Measurements from ENCODE around the gene ELMOD1. TPM values are rescaled to one million over a fixed set of nuclear protein-coding genes. Genes with fewer than 3 reads are reported as not detected.

Gene ELMOD1
- total and polyA plus RNA-seq, 9 donors, result 1.9 to 11.4 (median 4.8) TPM

DNA sequence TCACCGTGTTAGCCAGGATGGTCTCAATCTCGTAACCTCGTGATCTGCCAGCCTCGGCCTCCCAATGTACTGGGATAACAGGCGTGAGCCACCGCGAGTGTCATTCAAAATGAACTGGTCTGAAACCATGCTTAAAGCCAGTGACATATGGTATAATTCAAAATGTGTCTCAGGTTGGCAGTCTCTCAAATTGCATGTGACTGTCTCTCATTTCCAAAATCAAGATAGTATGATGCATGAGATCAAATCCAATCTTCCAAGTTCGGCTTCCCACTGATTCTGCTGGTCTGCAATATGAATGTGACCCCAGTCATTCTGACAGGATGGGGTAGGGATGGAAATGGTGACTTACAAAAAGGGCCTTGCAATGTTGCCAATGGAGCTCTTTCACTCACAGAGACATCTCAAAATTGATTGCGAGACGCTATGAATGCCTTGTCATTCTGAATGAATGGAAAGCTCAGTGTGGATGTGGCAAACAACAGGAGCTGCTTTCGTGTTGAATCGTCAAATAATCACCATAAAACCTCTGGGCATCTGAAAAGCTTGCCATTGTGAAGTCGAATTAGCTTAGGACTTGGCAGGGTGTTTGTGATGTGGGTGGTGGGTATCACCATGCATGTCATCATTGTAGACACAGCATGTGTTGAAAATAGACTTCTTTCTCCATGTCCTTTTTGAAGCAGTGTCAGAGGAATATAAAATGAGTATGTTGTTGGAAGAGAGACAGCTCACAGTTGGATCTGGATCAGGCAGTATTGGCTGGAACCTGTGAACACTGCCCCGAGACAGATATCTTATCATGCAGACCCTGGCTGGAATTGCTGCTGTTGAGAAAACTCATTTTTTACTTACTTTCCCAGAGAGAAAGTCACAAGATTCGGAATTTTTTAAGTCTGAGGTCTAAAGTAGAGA is 108.7 kb downstream of the ELMOD1 start:
- no peaks in the 10 kb centered on the region for H3K36me3 ChIP-seq (ENCODE audit: control insufficient read depth, insufficient read depth, low read length)
- DNase-seq, result peak; percentile 54
- no peak overlapping the region for H3K4me3 ChIP-seq (ENCODE audit: low read length)
- H3K27ac ChIP-seq (ENCODE audit: low read length), result no peak overlapping the region
- H3K27me3 ChIP-seq (ENCODE audit: control insufficient read depth, insufficient read depth, low read length), result no peaks in the 10 kb centered on the region
- peaks cover 3% of the 10 kb centered on the region for H3K4me1 ChIP-seq (ENCODE audit: control insufficient read depth, insufficient read depth, low read length)
- H3K9me3 ChIP-seq (replicated peaks; ENCODE audit: control insufficient read depth, low read depth, low read length), result no peaks in the 10 kb centered on the region
- WGBS (ENCODE audit: insufficient coverage), result 92% methylated on average over 8 of the region's 15 CpGs

DNA sequence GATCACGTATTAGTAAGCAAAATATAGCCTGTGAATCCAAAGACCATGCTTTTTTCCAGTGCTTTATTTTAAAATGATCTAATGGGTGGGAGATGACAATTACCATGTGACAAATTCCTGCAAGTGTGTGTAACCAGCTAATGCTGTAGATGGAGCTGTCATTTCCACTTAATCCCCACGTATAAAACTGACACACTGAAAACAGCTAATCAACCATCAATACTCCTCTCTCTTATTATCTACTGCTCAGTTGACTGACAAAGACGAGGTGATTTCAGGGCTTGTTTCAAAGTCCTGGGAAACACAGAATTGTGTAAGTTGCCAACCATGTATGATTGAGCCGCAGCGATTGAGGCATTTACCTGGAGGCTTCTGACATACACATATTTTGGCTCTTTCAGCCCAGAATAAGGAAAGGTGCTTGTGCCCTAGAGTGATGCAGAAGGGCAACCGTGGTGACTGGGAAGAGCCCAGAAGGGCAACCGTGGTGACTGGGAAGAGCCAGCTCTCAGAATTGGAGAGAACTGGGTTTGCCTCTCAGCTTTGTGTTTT is 111.2 kb downstream of the ELMOD1 start:
- Histone ChIP-seq H3K4me1 (ENCODE audit: control insufficient read depth, insufficient read depth, low read length) (peaks cover 3% of the 10 kb centered on the region), H3K27me3 (ENCODE audit: control insufficient read depth, insufficient read depth, low read length) (no peaks in the 10 kb centered on the region), H3K4me3 (ENCODE audit: low read length) (no peak overlapping the region), H3K9me3 (replicated peaks; ENCODE audit: control insufficient read depth, low read depth, low read length) (no peaks in the 10 kb centered on the region), H3K27ac (ENCODE audit: low read length) (peak overlapping the region; percentile 1), H3K36me3 (ENCODE audit: control insufficient read depth, insufficient read depth, low read length) (no peaks in the 10 kb centered on the region)
- DNase-seq, result no peak
- 85% methylated on average over 4 of the region's 7 CpGs for WGBS (ENCODE audit: insufficient coverage)

DNA sequence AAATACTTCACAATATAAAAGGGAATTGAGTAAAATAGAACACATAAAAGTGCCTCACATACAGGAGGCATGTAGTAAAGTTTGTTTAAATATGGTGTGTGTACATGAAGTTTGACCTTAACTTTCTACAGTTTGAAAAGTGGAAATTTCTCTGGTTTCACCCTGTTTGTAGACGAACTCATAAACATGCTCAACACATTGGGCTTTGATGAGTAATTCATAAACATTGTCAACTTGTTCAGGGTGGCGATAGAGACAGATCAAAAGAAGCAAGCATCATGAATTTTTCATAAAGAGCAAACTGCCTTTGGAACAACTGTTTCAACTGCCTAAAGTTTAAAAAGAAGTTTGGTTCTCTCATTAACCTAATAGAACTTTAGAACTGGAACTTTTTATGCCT is 111.8 kb downstream of the ELMOD1 start:
- Histone ChIP-seq H3K4me3 (ENCODE audit: low read length) (no peak overlapping the region), H3K9me3 (replicated peaks; ENCODE audit: control insufficient read depth, low read depth, low read length) (no peaks in the 10 kb centered on the region), H3K27ac (ENCODE audit: low read length) (no peak overlapping the region), H3K27me3 (ENCODE audit: control insufficient read depth, insufficient read depth, low read length) (no peaks in the 10 kb centered on the region), H3K4me1 (ENCODE audit: control insufficient read depth, insufficient read depth, low read length) (peaks cover 3% of the 10 kb centered on the region), H3K36me3 (ENCODE audit: control insufficient read depth, insufficient read depth, low read length) (no peaks in the 10 kb centered on the region)
- no peak for DNase-seq
- no CpG with 5 or more reads among the region's 2 CpGs for WGBS (ENCODE audit: insufficient coverage)

DNA sequence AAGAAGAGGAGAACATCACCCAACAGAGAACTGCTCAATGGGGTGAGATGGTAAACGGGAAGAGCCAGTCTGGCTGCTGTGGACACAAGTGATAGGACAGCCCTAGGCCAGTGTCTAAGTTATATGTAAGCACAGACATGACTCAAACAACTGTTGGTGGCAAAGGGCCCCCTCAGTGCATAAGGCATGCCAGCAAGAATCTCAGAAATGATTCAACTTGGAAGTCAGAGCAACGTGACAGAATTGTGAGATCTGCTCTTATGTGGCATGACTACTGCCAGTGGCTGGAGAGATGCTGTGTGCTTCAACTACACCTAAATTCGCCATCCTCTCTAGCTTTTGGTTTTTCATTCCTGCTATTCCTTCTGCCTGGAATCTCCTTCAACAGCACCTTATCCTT is 113.5 kb downstream of the ELMOD1 start:
- WGBS (ENCODE audit: insufficient coverage), result 82% methylated on average over 3 of the region's 3 CpGs
- H3K4me3 ChIP-seq (ENCODE audit: low read length), result no peak overlapping the region
- no peaks in the 10 kb centered on the region for H3K9me3 ChIP-seq (replicated peaks; ENCODE audit: control insufficient read depth, low read depth, low read length)
- H3K36me3 ChIP-seq (ENCODE audit: control insufficient read depth, insufficient read depth, low read length), result no peaks in the 10 kb centered on the region
- DNase-seq, result no peak
- H3K27me3 ChIP-seq (ENCODE audit: control insufficient read depth, insufficient read depth, low read length), result no peaks in the 10 kb centered on the region
- peaks cover 3% of the 10 kb centered on the region for H3K4me1 ChIP-seq (ENCODE audit: control insufficient read depth, insufficient read depth, low read length)
- no peak overlapping the region for H3K27ac ChIP-seq (ENCODE audit: low read length)

DNA sequence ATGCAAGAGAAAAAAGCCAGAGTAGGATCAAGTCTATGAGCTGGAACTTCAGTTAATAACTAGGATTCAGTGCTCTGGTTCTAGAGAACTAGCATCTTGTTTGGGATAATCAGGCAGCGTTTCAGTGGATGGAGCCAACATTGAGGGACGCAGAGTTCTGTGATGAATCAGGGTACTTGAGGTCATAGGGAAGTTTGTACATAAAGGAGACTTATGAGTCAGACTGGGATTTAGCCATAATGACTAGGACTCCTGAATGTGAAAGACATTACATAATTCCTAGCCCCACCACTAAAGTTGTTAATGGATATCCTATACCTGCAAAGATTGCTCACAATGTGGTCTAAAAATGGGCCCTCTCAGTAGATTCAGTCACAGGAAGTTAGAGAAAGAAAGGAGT is 114.1 kb downstream of the ELMOD1 start:
- H3K4me3 ChIP-seq (ENCODE audit: low read length), result no peak overlapping the region
- no peak overlapping the region for H3K27ac ChIP-seq (ENCODE audit: low read length)
- H3K9me3 ChIP-seq (replicated peaks; ENCODE audit: control insufficient read depth, low read depth, low read length), result no peaks in the 10 kb centered on the region
- DNase-seq, result no peak
- H3K4me1 ChIP-seq (ENCODE audit: control insufficient read depth, insufficient read depth, low read length), result peaks cover 3% of the 10 kb centered on the region
- no peaks in the 10 kb centered on the region for H3K36me3 ChIP-seq (ENCODE audit: control insufficient read depth, insufficient read depth, low read length)
- H3K27me3 ChIP-seq (ENCODE audit: control insufficient read depth, insufficient read depth, low read length), result no peaks in the 10 kb centered on the region
- WGBS (ENCODE audit: insufficient coverage), result no CpG with 5 or more reads among the region's 2 CpGs

DNA sequence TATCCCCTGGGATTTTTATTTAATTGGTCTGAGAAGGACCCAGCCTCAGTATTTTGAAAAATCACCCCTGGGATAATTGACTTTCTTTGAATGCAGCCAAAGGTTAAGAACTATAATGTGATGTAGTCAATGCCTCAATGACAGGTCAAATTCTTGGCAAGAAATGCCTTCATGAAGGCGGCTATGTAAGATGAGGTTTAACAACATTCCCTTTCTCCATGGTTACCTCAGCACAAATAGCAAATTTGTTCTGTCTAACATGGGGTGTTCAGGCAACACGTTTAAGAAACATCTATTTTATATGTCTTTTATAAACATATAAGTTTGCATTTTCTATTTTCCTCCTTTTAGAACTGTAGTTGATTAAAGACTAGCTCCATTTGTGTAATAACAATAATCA is 115.6 kb downstream of the ELMOD1 start:
- Histone ChIP-seq H3K4me1 (ENCODE audit: control insufficient read depth, insufficient read depth, low read length) (peaks cover 3% of the 10 kb centered on the region), H3K36me3 (ENCODE audit: control insufficient read depth, insufficient read depth, low read length) (no peaks in the 10 kb centered on the region), H3K27me3 (ENCODE audit: control insufficient read depth, insufficient read depth, low read length) (no peaks in the 10 kb centered on the region), H3K4me3 (ENCODE audit: low read length) (no peak overlapping the region), H3K27ac (ENCODE audit: low read length) (no peak overlapping the region), H3K9me3 (replicated peaks; ENCODE audit: control insufficient read depth, low read depth, low read length) (no peaks in the 10 kb centered on the region)
- no CpG with 5 or more reads among the region's 2 CpGs for WGBS (ENCODE audit: insufficient coverage)
- DNase-seq, result peak; percentile 54

DNA sequence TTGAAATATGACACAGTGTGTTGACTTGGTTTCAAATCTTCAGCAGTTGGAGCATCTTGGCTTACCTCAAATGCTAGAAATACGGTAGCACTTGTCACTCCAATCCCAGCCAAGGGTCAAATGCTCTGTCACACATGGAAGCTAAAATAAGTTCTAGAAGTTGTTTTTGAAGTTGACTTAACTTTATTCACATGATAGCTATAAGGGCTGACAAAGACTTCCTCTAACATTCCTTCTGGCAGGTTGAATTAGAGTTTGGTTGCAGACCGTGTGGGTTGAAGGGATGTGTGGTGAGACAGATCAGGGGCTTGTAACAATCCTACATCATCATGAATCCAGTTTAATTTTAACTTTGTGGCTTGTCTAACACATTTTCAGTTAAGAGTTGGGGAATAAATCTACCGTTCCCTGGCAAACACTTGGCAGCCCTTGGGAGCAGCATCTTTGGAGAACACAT is 116.3 kb downstream of the ELMOD1 start:
- Histone ChIP-seq H3K27me3 (ENCODE audit: control insufficient read depth, insufficient read depth, low read length) (no peaks in the 10 kb centered on the region), H3K9me3 (replicated peaks; ENCODE audit: control insufficient read depth, low read depth, low read length) (no peaks in the 10 kb centered on the region), H3K27ac (ENCODE audit: low read length) (peak overlapping the region; percentile 54), H3K4me3 (ENCODE audit: low read length) (peak overlapping the region; percentile 31), H3K36me3 (ENCODE audit: control insufficient read depth, insufficient read depth, low read length) (no peaks in the 10 kb centered on the region), H3K4me1 (ENCODE audit: control insufficient read depth, insufficient read depth, low read length) (peaks cover 2% of the 10 kb centered on the region)
- peak; percentile 41 for DNase-seq
- WGBS (ENCODE audit: insufficient coverage), result no CpG with 5 or more reads among the region's 3 CpGs

DNA sequence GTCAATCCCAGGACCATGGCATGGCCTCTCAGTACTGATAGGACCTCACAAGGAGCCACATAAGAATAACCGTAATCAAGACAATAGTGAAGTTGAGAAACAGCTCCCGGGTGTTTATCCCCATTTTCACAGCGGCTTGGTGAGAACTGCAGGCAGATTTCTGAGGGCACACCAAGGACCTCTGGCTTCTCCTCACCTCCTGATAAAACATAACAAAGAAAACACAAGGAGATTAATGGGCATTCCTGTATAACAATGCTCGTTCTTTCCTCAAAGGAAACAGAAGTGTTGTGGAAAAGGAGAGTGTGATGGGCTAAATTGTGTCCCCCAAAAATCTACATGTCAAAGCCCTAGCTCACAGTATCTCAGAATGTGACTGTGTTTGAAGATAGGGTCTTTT is 116.9 kb downstream of the ELMOD1 start:
- Histone ChIP-seq H3K27me3 (ENCODE audit: control insufficient read depth, insufficient read depth, low read length) (no peaks in the 10 kb centered on the region), H3K4me1 (ENCODE audit: control insufficient read depth, insufficient read depth, low read length) (peaks cover 3% of the 10 kb centered on the region), H3K9me3 (replicated peaks; ENCODE audit: control insufficient read depth, low read depth, low read length) (no peaks in the 10 kb centered on the region), H3K4me3 (ENCODE audit: low read length) (peak overlapping the region; percentile 31), H3K27ac (ENCODE audit: low read length) (peak overlapping the region; percentile 54), H3K36me3 (ENCODE audit: control insufficient read depth, insufficient read depth, low read length) (no peaks in the 10 kb centered on the region)
- WGBS (ENCODE audit: insufficient coverage), result 61% methylated on average over 3 of the region's 4 CpGs
- no peak for DNase-seq

DNA sequence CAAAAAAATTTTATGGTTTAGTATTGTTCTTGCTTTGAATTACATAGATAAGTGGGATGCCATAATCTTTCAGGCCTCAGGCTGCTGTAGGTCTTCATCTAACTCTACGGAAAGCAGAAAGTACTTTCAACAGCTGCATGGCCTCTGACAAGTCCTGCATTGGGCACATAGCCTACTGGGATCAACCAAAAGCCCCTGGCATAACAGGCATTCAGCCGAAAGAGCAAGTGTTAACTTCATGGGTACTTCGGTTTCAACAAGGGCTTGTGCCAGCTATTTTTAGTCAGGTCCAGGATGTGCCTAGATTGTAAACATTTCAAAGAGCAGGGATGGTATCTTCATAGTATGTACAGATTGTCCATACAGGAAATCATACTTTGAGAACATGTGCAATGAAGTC is 117.8 kb downstream of the ELMOD1 start:
- WGBS (ENCODE audit: insufficient coverage), result 86% methylated on average over 2 of the region's 3 CpGs
- H3K36me3 ChIP-seq (ENCODE audit: control insufficient read depth, insufficient read depth, low read length), result no peaks in the 10 kb centered on the region
- no peaks in the 10 kb centered on the region for H3K9me3 ChIP-seq (replicated peaks; ENCODE audit: control insufficient read depth, low read depth, low read length)
- peak overlapping the region; percentile 49 for H3K4me3 ChIP-seq (ENCODE audit: low read length)
- H3K4me1 ChIP-seq (ENCODE audit: control insufficient read depth, insufficient read depth, low read length), result peaks cover 4% of the 10 kb centered on the region
- H3K27ac ChIP-seq (ENCODE audit: low read length), result no peak overlapping the region
- peak; percentile 82 for DNase-seq
- no peaks in the 10 kb centered on the region for H3K27me3 ChIP-seq (ENCODE audit: control insufficient read depth, insufficient read depth, low read length)

DNA sequence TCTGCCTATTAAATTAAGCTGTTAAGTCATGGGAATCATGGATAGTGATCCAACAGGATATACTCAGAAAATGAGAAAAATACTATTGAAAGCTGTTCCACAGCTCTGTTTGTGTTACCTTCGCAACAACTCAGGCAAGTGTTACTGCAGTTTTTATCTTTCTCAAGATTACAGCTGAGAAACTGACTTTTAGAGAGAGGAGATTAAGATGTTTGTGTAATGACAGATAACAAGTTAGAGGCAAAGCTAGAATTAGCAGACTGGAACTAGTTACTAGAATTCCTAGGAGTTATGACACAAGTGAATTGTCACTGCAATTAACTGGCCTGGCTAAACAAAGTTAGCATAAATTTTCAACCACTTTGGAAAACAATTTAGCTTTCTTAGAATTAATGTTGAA is 119.4 kb downstream of the ELMOD1 start:
- DNase-seq, result no peak
- no peaks in the 10 kb centered on the region for H3K36me3 ChIP-seq (ENCODE audit: control insufficient read depth, insufficient read depth, low read length)
- peak overlapping the region; percentile 83 for H3K27ac ChIP-seq (ENCODE audit: low read length)
- peaks cover 4% of the 10 kb centered on the region for H3K4me1 ChIP-seq (ENCODE audit: control insufficient read depth, insufficient read depth, low read length)
- peak overlapping the region; percentile 49 for H3K4me3 ChIP-seq (ENCODE audit: low read length)
- WGBS (ENCODE audit: insufficient coverage), result 100% methylated on average over 1 of the region's 1 CpG
- no peaks in the 10 kb centered on the region for H3K27me3 ChIP-seq (ENCODE audit: control insufficient read depth, insufficient read depth, low read length)
- H3K9me3 ChIP-seq (replicated peaks; ENCODE audit: control insufficient read depth, low read depth, low read length), result no peaks in the 10 kb centered on the region
